Measurements from ENCODE around the gene CCDC197.

CCDC197 gene

DNA sequence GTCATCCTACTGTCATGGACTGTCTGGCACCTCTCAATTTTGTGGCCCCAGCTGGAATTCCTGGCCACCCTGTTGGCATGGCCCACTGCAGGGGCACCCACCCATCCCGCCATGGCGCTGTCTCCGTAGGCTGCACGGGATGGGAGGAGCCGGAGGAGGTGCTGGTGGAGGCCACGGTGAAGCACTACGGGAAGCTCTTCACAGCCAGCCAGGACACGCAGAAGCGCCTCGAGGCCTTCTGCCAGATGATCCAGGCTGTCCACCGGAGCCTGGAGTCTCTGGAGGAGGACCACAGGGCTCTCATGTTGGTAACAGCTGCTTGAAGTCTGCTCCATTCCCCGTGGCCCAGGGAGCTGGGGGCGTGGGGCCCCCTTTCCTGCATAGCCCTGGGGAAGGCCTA, 3.9 kb downstream of the CCDC197 start:
- no peak for DNase-seq
- no peak overlapping the region for H3K9ac ChIP-seq (ENCODE audit: low read length)
- no peaks in the 10 kb centered on the region for H3K36me3 ChIP-seq (replicated peaks; ENCODE audit: insufficient read depth, low read length)
- no peaks in the 10 kb centered on the region for H3F3A ChIP-seq (ENCODE audit: insufficient read depth, low read length)
- TF ChIP-seq EZH2 (optimal IDR thresholded peaks at IDR 0.05; ENCODE audit: low read depth, low read length) = no peak
- TF ChIP-seq, protein P1, sequence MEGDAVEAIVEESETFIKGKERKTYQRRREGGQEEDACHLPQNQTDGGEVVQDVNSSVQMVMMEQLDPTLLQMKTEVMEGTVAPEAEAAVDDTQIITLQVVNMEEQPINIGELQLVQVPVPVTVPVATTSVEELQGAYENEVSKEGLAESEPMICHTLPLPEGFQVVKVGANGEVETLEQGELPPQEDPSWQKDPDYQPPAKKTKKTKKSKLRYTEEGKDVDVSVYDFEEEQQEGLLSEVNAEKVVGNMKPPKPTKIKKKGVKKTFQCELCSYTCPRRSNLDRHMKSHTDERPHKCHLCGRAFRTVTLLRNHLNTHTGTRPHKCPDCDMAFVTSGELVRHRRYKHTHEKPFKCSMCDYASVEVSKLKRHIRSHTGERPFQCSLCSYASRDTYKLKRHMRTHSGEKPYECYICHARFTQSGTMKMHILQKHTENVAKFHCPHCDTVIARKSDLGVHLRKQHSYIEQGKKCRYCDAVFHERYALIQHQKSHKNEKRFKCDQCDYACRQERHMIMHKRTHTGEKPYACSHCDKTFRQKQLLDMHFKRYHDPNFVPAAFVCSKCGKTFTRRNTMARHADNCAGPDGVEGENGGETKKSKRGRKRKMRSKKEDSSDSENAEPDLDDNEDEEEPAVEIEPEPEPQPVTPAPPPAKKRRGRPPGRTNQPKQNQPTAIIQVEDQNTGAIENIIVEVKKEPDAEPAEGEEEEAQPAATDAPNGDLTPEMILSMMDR (IDR thresholded peaks at IDR 0.05; ENCODE audit: low read length) = no peak
- no peak for TF ChIP-seq EZH2phosphoT487 (IDR thresholded peaks at IDR 0.05; ENCODE audit: low read length)
- no peaks in the 10 kb centered on the region for H3K79me2 ChIP-seq (ENCODE audit: low read length)
- no peak overlapping the region for H3K27ac ChIP-seq (ENCODE audit: low read length)
- H3K9me3 ChIP-seq (replicated peaks; ENCODE audit: insufficient read depth, low read length) = no peaks in the 10 kb centered on the region
- no peak overlapping the region for H2AFZ ChIP-seq (ENCODE audit: low read length)
- H3K9me2 ChIP-seq (replicated peaks; ENCODE audit: insufficient read depth, low read length) = no peaks in the 10 kb centered on the region
- H3K4me1 ChIP-seq (ENCODE audit: low read length) = no peaks in the 10 kb centered on the region; the same call in 1 of the 2 replicates
- H4K20me1 ChIP-seq (ENCODE audit: insufficient read depth, low read length) = no peaks in the 10 kb centered on the region
- H3K27me3 ChIP-seq (replicated peaks; ENCODE audit: insufficient read depth, low read length) = no peaks in the 10 kb centered on the region
- no peak overlapping the region for H3K4me3 ChIP-seq (ENCODE audit: low read length)
- no peak overlapping the region for H3K4me2 ChIP-seq (ENCODE audit: low read depth, low read length)

DNA sequence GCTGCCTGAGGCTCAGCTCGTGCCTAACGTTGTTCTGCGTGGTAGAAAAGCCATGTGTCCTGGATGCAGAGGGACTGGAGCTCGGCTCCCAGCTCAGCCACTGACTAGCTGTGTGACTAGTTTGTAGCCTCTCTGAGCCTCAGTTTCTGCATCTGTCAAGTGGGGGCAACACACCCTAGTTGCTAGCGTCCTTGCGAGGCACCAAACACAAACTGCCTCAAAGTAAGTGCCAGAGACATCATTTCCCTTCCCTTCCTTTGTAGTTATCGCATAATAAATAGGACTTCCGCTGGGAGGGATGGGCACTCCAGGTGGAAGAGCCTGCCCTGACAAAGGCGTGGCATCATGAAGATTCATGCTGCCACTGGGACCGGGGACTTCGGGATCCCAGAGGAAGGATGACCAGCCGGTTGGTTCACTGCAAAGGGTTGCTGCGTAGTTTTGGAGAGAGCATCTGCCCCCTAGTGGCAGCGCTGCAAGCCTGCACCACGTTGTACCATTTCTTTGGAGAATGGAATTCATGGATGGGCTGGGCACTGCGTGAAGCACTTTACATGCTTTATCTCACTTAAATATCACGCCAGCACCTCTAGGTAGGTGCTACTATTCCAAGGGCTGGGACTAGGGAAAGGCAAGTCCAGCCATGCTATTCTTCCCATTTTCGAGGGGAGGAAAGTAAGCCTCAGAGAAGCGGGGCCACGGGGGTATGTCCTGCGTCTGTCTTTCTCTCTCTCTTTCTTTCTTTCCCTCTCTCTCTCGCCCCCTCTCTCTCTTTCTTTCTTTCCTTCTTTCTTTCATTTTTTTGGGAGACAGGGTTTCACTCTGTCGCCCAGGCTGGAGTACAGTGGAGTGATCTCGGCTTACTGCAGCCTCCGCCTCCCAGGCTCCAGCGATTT, 4.6 kb downstream of the CCDC197 start:
- H3K4me1 ChIP-seq (ENCODE audit: low read length) = no peaks in the 10 kb centered on the region; the same call in 1 of the 2 replicates
- H3K79me2 ChIP-seq (ENCODE audit: low read length) = no peaks in the 10 kb centered on the region
- TF ChIP-seq EZH2 (optimal IDR thresholded peaks at IDR 0.05; ENCODE audit: low read depth, low read length) = no peak
- no peak for TF ChIP-seq EZH2phosphoT487 (IDR thresholded peaks at IDR 0.05; ENCODE audit: low read length)
- TF ChIP-seq, protein P1 (IDR thresholded peaks at IDR 0.05; ENCODE audit: low read length) = peak; percentile 81
- no peaks in the 10 kb centered on the region for H3F3A ChIP-seq (ENCODE audit: insufficient read depth, low read length)
- peak; percentile 50 for DNase-seq
- H3K4me3 ChIP-seq (ENCODE audit: low read length) = no peak overlapping the region
- no peaks in the 10 kb centered on the region for H3K36me3 ChIP-seq (replicated peaks; ENCODE audit: insufficient read depth, low read length)
- 0 out of 2 replicates have a peak overlapping the region, but pooled peaks have one; percentile 23 for H2AFZ ChIP-seq (ENCODE audit: low read length)
- H3K27me3 ChIP-seq (replicated peaks; ENCODE audit: insufficient read depth, low read length) = no peaks in the 10 kb centered on the region
- no peak overlapping the region for H3K27ac ChIP-seq (ENCODE audit: low read length)
- 0 out of 2 replicates have a peak overlapping the region, but pooled peaks have one; percentile 24 for H3K4me2 ChIP-seq (ENCODE audit: low read depth, low read length)
- no peaks in the 10 kb centered on the region for H4K20me1 ChIP-seq (ENCODE audit: insufficient read depth, low read length)
- no peaks in the 10 kb centered on the region for H3K9me2 ChIP-seq (replicated peaks; ENCODE audit: insufficient read depth, low read length)
- H3K9ac ChIP-seq (ENCODE audit: low read length) = no peak overlapping the region
- H3K9me3 ChIP-seq (replicated peaks; ENCODE audit: insufficient read depth, low read length) = no peaks in the 10 kb centered on the region

DNA sequence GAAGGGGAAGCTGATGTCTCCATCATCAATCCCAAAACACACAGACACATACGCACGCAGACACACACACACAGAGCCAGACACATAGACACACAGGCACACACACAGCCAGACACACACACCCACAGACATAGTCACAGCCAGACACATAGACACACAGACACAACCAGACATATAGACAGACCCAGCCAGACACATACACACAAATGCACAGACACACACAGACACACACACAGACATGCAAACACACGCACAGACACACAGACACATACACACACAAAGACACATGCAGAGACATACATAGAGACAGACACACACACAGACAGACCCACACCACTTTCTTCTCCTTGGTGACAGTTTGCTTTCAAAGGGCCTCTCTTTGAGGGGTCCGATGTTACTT, 6.3 kb downstream of the CCDC197 start:
- H3K36me3 ChIP-seq (replicated peaks; ENCODE audit: insufficient read depth, low read length) = no peaks in the 10 kb centered on the region
- H4K20me1 ChIP-seq (ENCODE audit: insufficient read depth, low read length) = no peaks in the 10 kb centered on the region
- TF ChIP-seq EZH2phosphoT487 (IDR thresholded peaks at IDR 0.05; ENCODE audit: low read length) (no peak), EZH2 (optimal IDR thresholded peaks at IDR 0.05; ENCODE audit: low read depth, low read length) (no peak)
- TF ChIP-seq, protein P1 (IDR thresholded peaks at IDR 0.05; ENCODE audit: low read length) = no peak
- peaks cover 7% of the 10 kb centered on the region for H3K4me1 ChIP-seq (ENCODE audit: low read length)
- H3F3A ChIP-seq (ENCODE audit: insufficient read depth, low read length) = peaks cover 4% of the 10 kb centered on the region; the same call in 1 of the 2 replicates
- no peaks in the 10 kb centered on the region for H3K27me3 ChIP-seq (replicated peaks; ENCODE audit: insufficient read depth, low read length)
- no peaks in the 10 kb centered on the region for H3K9me3 ChIP-seq (replicated peaks; ENCODE audit: insufficient read depth, low read length)
- H3K4me3 ChIP-seq (ENCODE audit: low read length) = no peak overlapping the region
- H3K9me2 ChIP-seq (replicated peaks; ENCODE audit: insufficient read depth, low read length) = no peaks in the 10 kb centered on the region
- H2AFZ ChIP-seq (ENCODE audit: low read length) = no peak overlapping the region
- no peak overlapping the region for H3K27ac ChIP-seq (ENCODE audit: low read length)
- no peak overlapping the region for H3K9ac ChIP-seq (ENCODE audit: low read length)
- DNase-seq = no peak
- no peak overlapping the region for H3K4me2 ChIP-seq (ENCODE audit: low read depth, low read length)
- no peaks in the 10 kb centered on the region for H3K79me2 ChIP-seq (ENCODE audit: low read length)
